Frontal cortex (tissue), 4 donors: Measurements from ENCODE around the gene MACROD1. TPM values are rescaled to one million over a fixed set of nuclear protein-coding genes. Genes with fewer than 3 reads are reported as not detected.

Experiments
- DNase-seq, 2 donors: peaks; one replicate each; pipeline ENCODE4 v3.0.0; 2012; ENCODE audit warnings: low spot score in 2 of 2
- FAIRE-seq: peaks from 2 replicates; lab custom pipeline; 2012; peaks lifted over from hg19 to GRCh38; lab: Jason Lieb, UNC
- total RNA-seq: library from RNA; depleted of rRNA; stranded (reverse); fragments of >200 nt; gene quantifications from one replicate; pipeline ENCODE4 v1.2.3, GENCODE V29; 2014
- donor health status: control.
- donor health status: control.
- donor health status: control.

MACROD1 gene, protein sequence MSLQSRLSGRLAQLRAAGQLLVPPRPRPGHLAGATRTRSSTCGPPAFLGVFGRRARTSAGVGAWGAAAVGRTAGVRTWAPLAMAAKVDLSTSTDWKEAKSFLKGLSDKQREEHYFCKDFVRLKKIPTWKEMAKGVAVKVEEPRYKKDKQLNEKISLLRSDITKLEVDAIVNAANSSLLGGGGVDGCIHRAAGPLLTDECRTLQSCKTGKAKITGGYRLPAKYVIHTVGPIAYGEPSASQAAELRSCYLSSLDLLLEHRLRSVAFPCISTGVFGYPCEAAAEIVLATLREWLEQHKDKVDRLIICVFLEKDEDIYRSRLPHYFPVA
- total RNA-seq = 19.6 TPM

GRCh38 chr11:64165842-64166635, at the start of gene MACROD1:
Gene MACROD1 (minus strand): TSS chr11:64166113. CDS start chr11:64165994, 119 bp downstream.
- DNase-seq (peak; percentile 83 to 88), FAIRE-seq (no peak)

GRCh38 chr11:64211181-64211872, 45.4 kb upstream of the MACROD1 start:
- DNase-seq (no peak), FAIRE-seq (no peak)

DNA sequence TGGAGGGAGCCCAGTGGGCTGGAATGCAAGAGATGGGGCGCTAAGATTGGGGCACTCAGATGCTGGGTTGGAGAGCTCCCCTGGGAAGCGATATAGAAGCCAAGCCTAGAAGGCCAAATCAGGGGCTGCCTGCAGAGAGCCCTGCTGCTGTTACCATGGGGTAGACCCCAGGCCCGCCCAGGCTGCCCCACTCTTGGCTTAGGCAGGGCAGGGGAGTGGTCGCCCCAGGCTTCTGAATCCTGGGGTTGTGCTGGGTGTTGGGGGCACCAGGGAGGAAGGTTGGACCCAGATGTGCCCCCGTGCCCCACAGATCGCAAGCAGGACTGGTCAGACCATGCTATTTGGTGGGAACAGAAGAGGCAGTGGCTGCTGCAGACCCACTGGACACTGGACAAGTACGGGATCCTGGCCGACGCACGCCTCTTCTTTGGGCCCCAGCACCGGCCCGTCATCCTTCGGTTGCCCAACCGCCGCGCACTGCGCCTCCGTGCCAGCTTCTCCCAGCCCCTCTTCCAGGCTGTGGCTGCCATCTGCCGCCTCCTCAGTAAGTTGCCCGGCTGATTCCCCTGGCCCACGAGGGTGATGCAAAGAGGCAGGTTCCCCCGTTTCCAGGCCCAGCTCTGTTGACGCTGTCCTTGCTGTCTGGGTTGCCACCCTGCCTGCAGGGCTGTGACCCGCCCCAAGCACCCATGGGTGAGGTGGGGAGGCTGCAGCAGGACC, 44.5 kb upstream of the MACROD1 start:
- no peak for DNase-seq
- no peak for FAIRE-seq

DNA sequence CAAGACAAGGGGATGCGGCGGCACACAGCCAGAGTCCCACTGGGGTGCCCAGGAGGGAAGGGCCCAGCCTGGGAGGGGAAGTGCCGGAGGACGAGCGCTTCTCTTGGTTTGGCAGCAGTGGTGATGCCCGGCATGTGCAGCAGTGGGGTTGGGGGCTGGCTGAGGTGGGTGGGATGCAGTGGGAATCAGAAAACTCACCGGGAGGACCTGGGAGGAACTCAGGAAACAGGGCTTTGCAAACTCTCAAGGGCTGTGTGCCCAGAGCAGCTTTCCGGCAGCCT, 43.6 kb upstream of the MACROD1 start:
- DNase-seq = no peak
- FAIRE-seq = no peak

DNA sequence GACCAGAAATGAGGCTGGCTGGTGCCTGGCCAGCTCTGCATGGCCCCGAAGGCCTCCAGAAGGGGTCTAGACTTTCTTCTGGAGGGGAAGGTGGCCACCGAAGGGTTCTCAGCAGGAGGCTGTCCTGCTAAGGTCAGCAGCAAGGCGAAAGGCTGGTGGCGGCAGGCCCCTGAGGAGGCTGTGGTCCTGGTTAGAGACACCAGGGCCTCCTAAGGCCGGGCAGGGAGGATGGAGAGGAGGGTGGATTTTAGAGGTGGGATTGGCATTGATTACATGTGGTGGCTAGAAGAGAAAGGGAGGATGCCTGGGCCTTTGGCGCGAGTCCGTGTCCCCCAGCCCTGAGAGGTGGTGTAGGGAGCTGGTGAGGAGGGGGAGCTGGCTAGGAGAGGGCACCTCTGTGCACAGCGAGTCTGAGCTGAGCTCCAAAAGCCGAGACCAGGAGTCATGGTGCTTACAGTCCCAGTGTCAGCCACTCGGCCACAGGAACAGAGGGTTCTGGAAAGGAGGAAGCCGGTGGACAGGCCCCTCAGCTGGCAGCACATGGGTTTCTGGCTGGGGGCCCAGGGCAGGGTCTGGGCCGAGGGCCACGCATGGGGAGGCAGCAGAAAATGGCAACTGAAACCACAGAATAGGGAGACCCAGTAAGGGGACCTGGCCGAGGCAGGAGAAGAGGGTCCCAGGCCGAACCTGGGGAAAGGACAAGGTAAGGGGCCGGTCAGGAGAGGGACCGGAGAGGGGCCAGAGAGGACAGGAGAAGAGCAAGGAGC, 43.1 kb upstream of the MACROD1 start:
- no peak for FAIRE-seq
- no peak for DNase-seq

DNA sequence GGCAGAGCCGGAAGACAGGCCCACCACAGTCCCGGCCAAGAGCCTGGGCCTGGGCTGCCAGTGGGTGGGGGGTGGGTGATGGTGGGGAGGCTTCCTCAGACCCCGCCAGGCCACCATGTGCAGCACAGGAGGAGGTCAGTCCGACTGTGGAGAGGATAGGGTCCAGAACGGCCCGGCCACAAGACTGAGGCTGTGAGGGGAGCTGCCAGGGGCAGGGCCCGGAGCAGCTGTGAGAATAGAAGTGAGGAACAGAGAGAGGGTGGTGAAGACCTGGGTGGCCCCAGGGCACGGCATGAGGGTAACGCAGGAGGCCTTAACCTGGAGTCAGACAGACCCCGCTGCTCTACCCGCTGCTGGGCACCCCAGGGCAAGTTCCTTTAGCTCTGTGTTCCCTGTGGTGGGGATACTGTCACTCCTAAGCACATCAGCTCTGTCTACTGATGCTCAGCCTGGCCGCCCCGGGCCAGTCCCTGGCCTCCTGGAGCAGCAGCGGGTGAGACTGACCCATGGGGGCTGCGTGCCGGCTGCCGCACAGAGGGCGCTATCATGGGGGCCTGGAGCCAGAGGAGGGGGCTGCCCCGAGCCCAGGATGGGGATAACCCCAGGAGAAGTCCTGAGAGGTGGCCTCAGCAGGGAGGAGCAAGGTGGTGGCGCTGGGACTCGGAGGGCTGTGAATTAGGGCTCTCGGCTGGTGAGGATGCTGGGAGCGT, 42.3 kb upstream of the MACROD1 start:
- DNase-seq (peak in 1 of 2 donors; percentile 16), FAIRE-seq (no peak)

- DNase-seq = peak; percentile 47 to 65
- no peak for FAIRE-seq
These were observed 41.6 kb upstream of the MACROD1 start for GRCh38 chr11:64207256-64208085.

DNA sequence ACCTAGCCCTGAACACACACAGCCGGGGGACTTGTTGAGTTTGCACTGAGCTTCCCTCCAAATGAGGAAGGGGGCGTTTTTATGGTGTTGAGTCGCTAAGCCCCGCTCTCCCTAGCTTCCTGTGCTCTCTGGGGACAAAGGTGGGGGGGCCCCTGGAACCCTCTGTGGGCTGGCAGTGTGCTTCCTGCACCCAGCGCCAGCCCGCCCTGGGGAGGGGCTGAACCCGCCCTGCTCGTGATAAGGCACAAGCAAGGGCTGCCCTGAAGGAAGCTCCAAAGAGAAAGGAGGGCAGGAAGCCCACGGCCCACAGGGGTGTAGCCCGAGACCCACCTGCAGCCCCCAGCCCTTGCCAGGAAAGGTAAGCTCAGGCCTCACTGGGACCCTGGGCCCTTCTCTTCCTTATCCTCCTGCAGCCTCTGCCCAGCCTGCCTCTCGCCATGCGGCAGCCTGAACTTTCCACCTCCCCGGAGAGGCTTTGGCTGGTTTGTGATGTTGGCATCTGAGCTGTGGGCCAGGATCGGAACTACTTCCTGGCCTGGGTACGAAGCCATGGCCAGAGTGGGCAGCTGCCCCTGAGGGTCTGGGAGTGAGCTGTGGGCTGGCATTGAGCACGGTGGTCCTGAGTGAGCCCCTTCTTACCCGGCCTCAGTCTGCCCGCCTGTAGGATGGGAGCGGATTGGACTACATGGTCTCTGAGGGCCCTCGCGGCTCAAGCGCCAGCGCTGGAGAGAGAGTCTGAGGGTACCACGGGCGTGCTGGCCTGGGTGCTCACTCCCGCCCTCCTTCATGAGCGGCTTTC, 40.7 kb upstream of the MACROD1 start, which contains the start of gene FERMT3:
TSS of gene FERMT3 (plus strand) at position 265 of the 799 bp plus-strand sequence. CDS start 644 bp downstream, outside the sequence.
- DNase-seq = peak in 1 of 2 donors; percentile 20
- FAIRE-seq = no peak

DNA sequence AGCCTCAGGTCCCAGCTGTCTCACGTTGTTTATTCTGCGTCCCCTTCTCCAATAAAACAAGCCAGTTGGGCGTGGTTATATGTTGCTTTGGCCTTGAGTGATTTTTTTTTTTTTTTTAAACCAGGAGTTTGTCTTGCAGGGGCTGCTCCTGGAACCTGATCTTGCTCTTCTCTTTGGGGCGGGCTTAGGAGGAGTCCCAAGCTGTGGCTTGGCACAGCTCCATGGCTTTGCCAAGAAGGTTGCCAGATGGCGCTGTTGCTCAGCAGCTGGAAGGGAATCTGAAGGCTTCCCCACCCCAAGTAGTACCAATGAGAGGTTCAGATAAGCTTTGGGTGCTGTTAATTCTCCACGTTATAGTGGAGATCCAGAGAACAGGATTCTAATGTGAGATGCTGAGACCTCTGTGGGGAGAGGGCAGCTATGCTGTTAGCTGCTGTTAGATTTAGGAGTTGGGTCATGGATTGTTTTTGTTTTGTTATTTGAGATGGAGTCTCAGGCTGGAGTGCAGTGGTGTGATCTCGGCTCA, 38.6 kb upstream of the MACROD1 start:
- FAIRE-seq = no peak
- peak; percentile 79 to 92 for DNase-seq

DNA sequence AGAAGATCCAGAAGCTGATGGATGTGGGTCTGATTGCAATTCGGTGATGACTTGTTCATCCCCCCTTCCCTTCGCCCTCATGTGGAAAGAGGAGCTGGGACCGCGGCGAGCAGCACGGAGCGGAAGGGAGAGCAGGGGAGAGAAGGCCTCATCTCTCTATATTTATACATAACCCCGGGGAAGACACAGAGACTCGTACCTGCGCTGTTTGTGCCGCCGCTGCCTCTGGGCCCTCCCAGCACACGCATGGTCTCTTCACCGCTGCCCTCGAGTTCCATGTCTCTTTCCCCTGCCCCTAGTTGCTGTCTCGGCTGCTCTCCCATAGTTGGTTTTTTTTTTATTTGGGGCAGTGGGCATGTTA, 38.1 kb upstream of the MACROD1 start:
- FAIRE-seq = no peak
- DNase-seq = no peak

- FAIRE-seq (no peak), DNase-seq (no peak)
These were observed 37.6 kb upstream of the MACROD1 start for GRCh38 chr11:64203421-64204079.

DNA sequence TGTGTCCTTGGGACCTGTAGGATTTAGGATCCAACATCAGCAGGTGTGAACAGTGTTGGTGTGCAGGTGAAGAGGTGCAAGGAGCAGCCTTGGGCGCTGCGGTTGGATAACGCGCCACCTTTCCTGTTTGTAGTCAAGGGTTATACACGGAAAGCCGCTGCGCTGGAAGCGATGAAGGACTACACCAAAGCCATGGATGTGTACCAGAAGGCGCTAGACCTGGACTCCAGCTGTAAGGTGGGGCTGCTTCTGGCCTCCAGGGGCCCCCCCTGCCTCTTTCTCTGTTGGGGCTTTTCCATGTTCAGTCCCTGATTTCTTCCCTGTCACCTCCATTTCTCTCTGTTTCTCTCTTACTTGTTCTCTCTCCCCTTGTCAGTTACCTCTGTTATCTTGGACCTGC, 37.1 kb upstream of the MACROD1 start:
- FAIRE-seq = no peak
- no peak for DNase-seq

GRCh38 chr11:64201543-64201942, 35.6 kb upstream of the MACROD1 start:
- no peak for FAIRE-seq
- no peak for DNase-seq

DNA sequence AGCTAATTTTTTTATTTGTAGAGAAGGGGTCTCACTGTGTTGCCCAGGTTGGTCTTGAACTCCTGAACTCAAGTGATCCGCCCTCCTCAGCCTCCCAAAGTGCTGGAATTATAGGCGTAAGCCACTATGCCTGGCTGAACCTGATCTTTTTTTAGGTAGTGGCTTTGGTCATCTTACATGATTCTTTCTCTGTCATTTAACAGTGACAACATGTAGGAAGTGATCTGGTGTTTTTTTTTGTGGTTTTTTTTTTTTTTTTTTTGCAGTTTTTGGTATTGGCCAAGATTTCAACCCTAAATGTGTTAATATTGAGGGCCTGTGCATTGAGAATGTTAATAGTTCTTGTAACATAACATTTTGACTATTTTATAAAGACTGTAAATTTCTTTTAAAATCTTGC, 32.6 kb upstream of the MACROD1 start:
- no peak for FAIRE-seq

DNA sequence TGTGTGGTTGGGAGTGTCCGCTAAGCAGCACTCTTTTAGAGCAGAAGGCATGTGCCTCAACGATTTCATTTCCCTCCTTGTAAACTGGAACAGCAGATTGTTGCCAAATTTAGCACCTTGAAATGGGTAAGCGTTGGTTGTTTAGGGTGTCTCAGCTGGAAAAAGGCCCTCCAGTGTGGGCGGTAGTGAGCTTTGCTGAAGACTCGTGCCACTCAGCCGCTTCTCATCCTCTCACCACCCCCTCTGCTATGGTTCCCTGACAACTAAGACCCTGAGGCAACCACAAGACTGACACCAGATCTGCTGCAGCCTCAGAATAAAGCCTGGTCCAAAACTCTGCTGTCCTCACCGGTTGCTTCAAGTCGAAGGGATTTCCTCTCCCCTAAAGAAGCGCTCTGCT, 30.7 kb upstream of the MACROD1 start:
- FAIRE-seq = no peak

More for the DNA sequence above, 32.6 kb upstream of the MACROD1 start:
- no peak for DNase-seq

DNA sequence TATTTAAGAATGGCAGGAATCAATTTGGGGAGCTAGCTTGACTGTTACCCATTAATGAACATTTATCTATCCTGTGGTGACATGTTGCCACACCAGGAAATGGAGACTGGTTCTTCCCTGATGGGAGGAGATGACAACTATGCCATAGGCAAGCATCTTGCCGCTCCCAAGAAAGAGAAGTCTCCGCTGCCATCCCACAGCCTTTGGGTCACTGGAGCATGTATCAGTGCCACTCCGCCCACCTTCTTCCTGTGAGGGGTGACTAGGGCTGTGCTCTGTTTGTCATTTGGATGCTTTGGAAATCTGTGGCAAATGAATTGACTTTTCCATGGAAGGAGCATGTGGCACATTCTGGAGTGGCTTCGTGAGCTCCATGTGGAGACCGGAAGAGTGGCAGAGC, 26.5 kb upstream of the MACROD1 start:
- DNase-seq (no peak), FAIRE-seq (no peak)

More for the DNA sequence above, 30.7 kb upstream of the MACROD1 start:
- DNase-seq = no peak
